ENCODE data around the gene CSF1R. TPM values are rescaled to one million over a fixed set of nuclear protein-coding genes. Genes with fewer than 3 reads are reported as not detected.

CSF1R gene
- polyA plus RNA-seq, 1 of the 3 experiments (the other 2 are of a cell fraction): 0.25 TPM

- H3K27ac ChIP-seq (ENCODE audit: low read depth in 2 of 2, low read length in 1 of 2): no peak overlapping the region
- no peaks in the 10 kb centered on the region for H3K9me3 ChIP-seq
- TF ChIP-seq TEAD4 (IDR thresholded peaks at IDR 0.05; ENCODE audit: borderline replicate concordance, insufficient read depth) (no peak), FOXJ3 (CRISPR knock-in tag; IDR thresholded peaks at IDR 0.05) (no peak), RAD21 (IDR thresholded peaks at IDR 0.05; ENCODE audit: low read length) (no peak), CHD2 (IDR thresholded peaks at IDR 0.05; ENCODE audit: low read length, partially characterized antibody) (no peak), YY1 (IDR thresholded peaks at IDR 0.05; ENCODE audit: low read depth) (no peak), RXRA (IDR thresholded peaks at IDR 0.05; ENCODE audit: borderline replicate concordance, low read depth) (no peak), MXI1 (IDR thresholded peaks at IDR 0.05; ENCODE audit: low read depth, low read length) (no peak), REST (IDR thresholded peaks at IDR 0.05; ENCODE audit: low read depth, low read length) (no peak), POLR2AphosphoS5 (IDR thresholded peaks at IDR 0.05; ENCODE audit: low read depth, low read length) (no peak), EZH2phosphoT487 (IDR thresholded peaks at IDR 0.05; ENCODE audit: borderline replicate concordance, low read depth) (no peak), ZBTB33 (IDR thresholded peaks at IDR 0.05; ENCODE audit: borderline replicate concordance, low read depth) (no peak), ELF1 (IDR thresholded peaks at IDR 0.05) (no peak), NRF1 (IDR thresholded peaks at IDR 0.05; ENCODE audit: low read depth, low read length) (no peak), JUND (IDR thresholded peaks at IDR 0.05) (no peak), RFX5 (IDR thresholded peaks at IDR 0.05; ENCODE audit: low read length) (no peak), SMC3 (IDR thresholded peaks at IDR 0.05; ENCODE audit: low read depth, low read length) (no peak), PBX3 (IDR thresholded peaks at IDR 0.05) (no peak), GATA2 (CRISPR knock-in tag; IDR thresholded peaks at IDR 0.05) (no peak)
- TF ChIP-seq, protein P1, sequence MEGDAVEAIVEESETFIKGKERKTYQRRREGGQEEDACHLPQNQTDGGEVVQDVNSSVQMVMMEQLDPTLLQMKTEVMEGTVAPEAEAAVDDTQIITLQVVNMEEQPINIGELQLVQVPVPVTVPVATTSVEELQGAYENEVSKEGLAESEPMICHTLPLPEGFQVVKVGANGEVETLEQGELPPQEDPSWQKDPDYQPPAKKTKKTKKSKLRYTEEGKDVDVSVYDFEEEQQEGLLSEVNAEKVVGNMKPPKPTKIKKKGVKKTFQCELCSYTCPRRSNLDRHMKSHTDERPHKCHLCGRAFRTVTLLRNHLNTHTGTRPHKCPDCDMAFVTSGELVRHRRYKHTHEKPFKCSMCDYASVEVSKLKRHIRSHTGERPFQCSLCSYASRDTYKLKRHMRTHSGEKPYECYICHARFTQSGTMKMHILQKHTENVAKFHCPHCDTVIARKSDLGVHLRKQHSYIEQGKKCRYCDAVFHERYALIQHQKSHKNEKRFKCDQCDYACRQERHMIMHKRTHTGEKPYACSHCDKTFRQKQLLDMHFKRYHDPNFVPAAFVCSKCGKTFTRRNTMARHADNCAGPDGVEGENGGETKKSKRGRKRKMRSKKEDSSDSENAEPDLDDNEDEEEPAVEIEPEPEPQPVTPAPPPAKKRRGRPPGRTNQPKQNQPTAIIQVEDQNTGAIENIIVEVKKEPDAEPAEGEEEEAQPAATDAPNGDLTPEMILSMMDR (IDR thresholded peaks at IDR 0.05): no peak
- H4K20me1 ChIP-seq (ENCODE audit: insufficient read depth): no peaks in the 10 kb centered on the region
- H3K27me3 ChIP-seq (ENCODE audit: insufficient read depth): no peaks in the 10 kb centered on the region
- H3K9ac ChIP-seq: no peak overlapping the region
- peaks cover 12 to 42% of the 10 kb centered on the region in 2 experiments for H3K4me1 ChIP-seq (ENCODE audit: control insufficient read depth in 1 of 2, insufficient read depth in 2 of 2, low read depth in 1 of 2, low read length in 1 of 2)
- ChIA-PET POLR2A (no interaction called here), CTCF (interaction anchor here (1.3 to 2.5 kb wide), 3 partner anchors 9 to 257 kb away, joined by 4 to 6 read pairs (median 5); no protein-coding TSS in a partner anchor)
- no peak overlapping the region for H3K4me3 ChIP-seq (ENCODE audit: low read depth in 2 of 2, low read length in 1 of 2)
- H3K79me2 ChIP-seq (ENCODE audit: insufficient read depth): no peaks in the 10 kb centered on the region
- no peak overlapping the region for H3K4me2 ChIP-seq
- 82% methylated on average over 4 of the region's 4 CpGs for WGBS (ENCODE audit: low lambda C conversion rate)
- DNase-seq: no peak
- peaks cover 5 to 11% of the 10 kb centered on the region in 2 experiments for H3K36me3 ChIP-seq (replicated peaks in 1 of 2; ENCODE audit: control insufficient read depth in 1 of 2, insufficient read depth in 2 of 2, low read length in 1 of 2)
- no peaks in the 10 kb centered on the region for H3K9me2 ChIP-seq
- no peaks in the 10 kb centered on the region for H3F3A ChIP-seq (replicated peaks; ENCODE audit: insufficient read depth)
- no peak overlapping the region for H2AFZ ChIP-seq (ENCODE audit: low read depth)
Observed at GRCh38 chr5:150109921-150110320, 23.6 kb upstream of the CSF1R start.
